SU-DHL-6 (cell line): Measurements from ENCODE around the gene CXCR4.
A peak's percentile ranks its signal among the peaks of the same experiment; 100 is the strongest.

Experiments
- H2AFZ ChIP-seq: fragments of 200-600 bp; sonication (generic); 2 replicates; pipeline ENCODE4 v1.6.1; 2014; ENCODE audit warnings: low read depth, mild to moderate bottlenecking, moderate library complexity, mixed read lengths, antibody characterized with exemption, low read length; ENCODE audit not compliant: severe bottlenecking
- H3F3A ChIP-seq: fragments of 200-600 bp; shearing (Covaris generic); 2 replicates; pipeline ENCODE4 v1.6.0; 2016; ENCODE audit warnings: antibody characterized with exemption, mild to moderate bottlenecking; ENCODE audit not compliant: insufficient read depth
- H3K27ac ChIP-seq: fragments of 200-600 bp; sonication (generic); 2 replicates; pipeline ENCODE4 v1.5.1; 2016; ENCODE audit warnings: low read depth, mild to moderate bottlenecking, low read length, moderate library complexity, mixed read lengths
- H3K27me3 ChIP-seq: fragments of 200-600 bp; sonication (generic), shearing (Covaris generic); 2 replicates; pipeline ENCODE4 v1.6.0; 2014; ENCODE audit warnings: mild to moderate bottlenecking, low read length
- H3K36me3 ChIP-seq: fragments of 200-600 bp; sonication (generic); 2 replicates; pipeline ENCODE4 v1.6.1; 2014; ENCODE audit warnings: mild to moderate bottlenecking, low read length, mixed read lengths
- H3K4me2 ChIP-seq: fragments of 300-600, 200-600 bp; shearing (Covaris generic), sonication (generic); 2 replicates; pipeline ENCODE4 v1.6.0; 2014; ENCODE audit warnings: low read length, low read depth, mild to moderate bottlenecking; ENCODE audit not compliant: poor library complexity, severe bottlenecking
- H3K4me3 ChIP-seq: fragments of 200-600 bp; sonication (generic); 2 replicates; pipeline ENCODE4 v1.5.1; 2014; ENCODE audit warnings: antibody characterized with exemption, low read length, mild to moderate bottlenecking, mixed read lengths; ENCODE audit not compliant: insufficient read depth, poor library complexity, severe bottlenecking
- H3K79me2 ChIP-seq: fragments of 200-600 bp; sonication (generic); 2 replicates; pipeline ENCODE4 v1.6.1; 2014; ENCODE audit warnings: mild to moderate bottlenecking, low read length, moderate library complexity; ENCODE audit not compliant: insufficient read depth
- H3K9ac ChIP-seq: fragments of 200-600 bp; sonication (generic); 2 replicates; pipeline ENCODE4 v1.7.0; 2014; ENCODE audit warnings: mild to moderate bottlenecking, low read length
- H3K9me2 ChIP-seq: fragments of 200-600 bp; sonication (generic); replicated peaks from 2 replicates; pipeline ENCODE4 v1.6.1; 2014; ENCODE audit warnings: low read length; ENCODE audit not compliant: insufficient read depth
- H3K9me3 ChIP-seq: fragments of 200-600 bp; sonication (generic); 2 replicates; pipeline ENCODE4 v1.6.1; 2014; ENCODE audit warnings: low read length, mixed read lengths; ENCODE audit not compliant: insufficient read depth
- H4K20me1 ChIP-seq: fragments of 200-600 bp; sonication (generic); 2 replicates; pipeline ENCODE4 v1.6.1; 2014; ENCODE audit warnings: low read depth, mild to moderate bottlenecking, antibody characterized with exemption, low read length, moderate library complexity, mixed read lengths
- EZH2phosphoT487 ChIP-seq: fragments of 200-600 bp; sonication (generic), shearing (Covaris generic); conservative IDR thresholded peaks from 2 replicates; pipeline ENCODE4 v1.6.1; 2018; ENCODE audit warnings: mild to moderate bottlenecking, antibody characterized with exemption, low read length, moderate library complexity, mixed read lengths
- TF ChIP-seq, protein P1 (sequence below): fragments of 200-600 bp; sonication (generic); IDR thresholded peaks from one replicate; pipeline ENCODE4 v1.5.1; 2017; ENCODE audit warnings: antibody characterized with exemption, mild to moderate bottlenecking, low read length, moderate library complexity; ENCODE audit not compliant: insufficient read depth, poor library complexity, severe bottlenecking

Gene CXCR4

DNA sequence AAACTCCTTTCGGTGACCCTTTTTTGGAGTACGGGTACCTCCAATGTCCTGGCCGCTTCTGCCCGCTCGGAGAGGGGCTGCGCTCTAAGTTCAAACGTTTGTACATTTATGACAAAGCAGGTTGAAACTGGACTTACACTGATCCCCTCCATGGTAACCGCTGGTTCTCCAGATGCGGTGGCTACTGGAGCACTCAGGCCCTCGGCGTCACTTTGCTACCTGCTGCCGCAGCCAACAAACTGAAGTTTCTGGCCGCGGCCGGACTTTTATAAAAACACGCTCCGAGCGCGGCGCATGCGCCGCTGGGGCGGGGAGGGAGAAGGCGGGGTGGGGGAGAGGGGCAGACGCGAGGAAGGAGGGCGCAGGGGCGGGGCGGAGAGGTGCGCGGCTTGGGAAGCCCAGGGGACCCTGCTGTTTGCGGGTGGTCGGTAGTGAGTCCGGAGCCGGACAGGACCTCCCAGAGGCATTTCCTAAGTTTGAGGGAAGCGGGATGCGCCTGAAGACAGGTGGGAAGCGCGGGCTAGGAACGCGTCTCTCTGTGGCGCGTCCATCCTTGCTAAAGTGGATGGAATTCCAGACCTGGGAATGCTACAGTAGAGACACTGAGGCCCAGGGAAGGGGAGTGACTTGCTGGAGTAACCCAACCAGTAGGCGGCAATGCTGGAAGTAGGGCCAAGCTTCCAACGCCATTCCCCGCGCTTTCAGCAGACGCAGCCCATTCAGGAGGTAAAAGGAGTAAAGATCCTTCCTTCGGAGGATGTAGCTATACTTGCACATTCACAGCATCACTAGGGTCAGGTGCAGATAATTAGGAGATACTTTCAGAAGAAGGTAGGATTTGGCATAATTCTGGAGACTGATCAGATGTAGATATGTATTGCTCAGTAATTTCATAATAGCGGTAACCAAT lies at the start of gene CXCR4:
Gene CXCR4, minus strand, starts transcription at position 241 of the 910 bp plus-strand sequence. Its CDS starts 89 bp downstream, at position 152.
- peaks cover 39% of the 10 kb centered on the region for H3K79me2 ChIP-seq
- H3K36me3 ChIP-seq, result peaks cover 32% of the 10 kb centered on the region
- H3K27me3 ChIP-seq, result no peaks in the 10 kb centered on the region
- peak within 1 kb of the TSS; percentile 84 for H3K4me2 ChIP-seq
- H3K9me2 ChIP-seq, result no peaks in the 10 kb centered on the region
- H3K4me3 ChIP-seq, result peak within 1 kb of the TSS; percentile 89
- no peaks in the 10 kb centered on the region for H3K9me3 ChIP-seq
- H4K20me1 ChIP-seq, result peaks cover 20% of the 10 kb centered on the region
- H3F3A ChIP-seq, result peaks cover 60% of the 10 kb centered on the region
- TF ChIP-seq, protein P1, sequence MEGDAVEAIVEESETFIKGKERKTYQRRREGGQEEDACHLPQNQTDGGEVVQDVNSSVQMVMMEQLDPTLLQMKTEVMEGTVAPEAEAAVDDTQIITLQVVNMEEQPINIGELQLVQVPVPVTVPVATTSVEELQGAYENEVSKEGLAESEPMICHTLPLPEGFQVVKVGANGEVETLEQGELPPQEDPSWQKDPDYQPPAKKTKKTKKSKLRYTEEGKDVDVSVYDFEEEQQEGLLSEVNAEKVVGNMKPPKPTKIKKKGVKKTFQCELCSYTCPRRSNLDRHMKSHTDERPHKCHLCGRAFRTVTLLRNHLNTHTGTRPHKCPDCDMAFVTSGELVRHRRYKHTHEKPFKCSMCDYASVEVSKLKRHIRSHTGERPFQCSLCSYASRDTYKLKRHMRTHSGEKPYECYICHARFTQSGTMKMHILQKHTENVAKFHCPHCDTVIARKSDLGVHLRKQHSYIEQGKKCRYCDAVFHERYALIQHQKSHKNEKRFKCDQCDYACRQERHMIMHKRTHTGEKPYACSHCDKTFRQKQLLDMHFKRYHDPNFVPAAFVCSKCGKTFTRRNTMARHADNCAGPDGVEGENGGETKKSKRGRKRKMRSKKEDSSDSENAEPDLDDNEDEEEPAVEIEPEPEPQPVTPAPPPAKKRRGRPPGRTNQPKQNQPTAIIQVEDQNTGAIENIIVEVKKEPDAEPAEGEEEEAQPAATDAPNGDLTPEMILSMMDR, result no peak
- TF ChIP-seq EZH2phosphoT487, result no peak
- H3K9ac ChIP-seq, result peak within 1 kb of the TSS; percentile 94
- no peak within 1 kb of the TSS for H2AFZ ChIP-seq
- peak within 1 kb of the TSS; percentile 94 for H3K27ac ChIP-seq

DNA sequence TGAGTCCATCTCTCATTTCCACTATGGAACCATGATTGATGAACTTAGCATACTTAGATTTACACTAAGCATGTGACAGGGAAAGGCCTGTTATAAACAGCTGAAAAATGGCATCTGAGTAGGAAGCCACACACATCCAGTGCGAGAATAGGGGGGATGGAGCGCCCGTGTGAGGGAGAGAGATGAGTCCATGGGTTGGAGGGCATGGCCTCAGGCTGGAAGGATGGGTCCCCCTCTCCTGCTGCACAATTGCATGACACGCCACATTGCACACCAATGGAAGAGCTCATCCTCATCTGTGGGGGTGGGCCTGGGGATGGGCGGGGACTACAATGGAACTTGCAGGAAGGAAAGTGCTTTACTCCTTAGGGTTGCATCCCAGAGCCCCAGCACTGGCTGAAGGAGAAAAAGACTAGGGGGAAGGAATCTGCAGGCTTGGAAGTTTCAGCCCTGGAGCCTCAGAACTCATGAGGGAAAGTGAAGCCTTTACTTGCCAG lies 46.4 kb upstream of the CXCR4 start:
- Histone ChIP-seq H3K27me3 (no peaks in the 10 kb centered on the region), H2AFZ (no peak overlapping the region), H3K36me3 (no peaks in the 10 kb centered on the region), H3K9me2 (no peaks in the 10 kb centered on the region), H3F3A (no peaks in the 10 kb centered on the region), H3K9ac (no peak overlapping the region), H3K9me3 (no peaks in the 10 kb centered on the region), H3K4me2 (no peak overlapping the region), H3K79me2 (no peaks in the 10 kb centered on the region), H3K27ac (no peak overlapping the region), H3K4me3 (no peak overlapping the region), H4K20me1 (no peaks in the 10 kb centered on the region)
- TF ChIP-seq, protein P1, result no peak
- TF ChIP-seq EZH2phosphoT487, result no peak

DNA sequence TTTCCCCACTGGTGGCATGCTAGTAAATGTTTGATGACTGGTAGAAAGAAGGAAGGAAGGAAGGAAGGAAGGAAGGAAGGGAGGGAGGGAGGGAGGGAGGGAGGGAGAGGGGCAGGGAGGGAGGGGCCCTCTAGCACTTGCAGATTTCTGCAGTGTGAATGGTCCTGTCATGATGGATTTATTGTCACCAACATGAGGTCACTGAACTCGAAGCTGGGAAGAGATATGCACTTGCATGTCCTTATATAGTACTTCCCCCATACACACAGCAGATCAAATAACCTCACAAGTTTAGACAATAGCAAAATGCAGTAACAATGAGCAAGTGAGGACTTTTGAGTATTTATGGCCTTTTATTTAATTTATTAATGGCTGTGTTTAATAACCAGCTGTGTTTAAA lies 44.5 kb upstream of the CXCR4 start:
- no peak overlapping the region for H3K9ac ChIP-seq
- H3K36me3 ChIP-seq, result no peaks in the 10 kb centered on the region
- H3K4me2 ChIP-seq, result no peak overlapping the region
- no peaks in the 10 kb centered on the region for H3K9me3 ChIP-seq
- no peak for TF ChIP-seq EZH2phosphoT487
- TF ChIP-seq, protein P1, result no peak
- no peak overlapping the region for H3K4me3 ChIP-seq
- no peak overlapping the region for H3K27ac ChIP-seq
- no peaks in the 10 kb centered on the region for H3F3A ChIP-seq
- no peaks in the 10 kb centered on the region for H4K20me1 ChIP-seq
- H3K79me2 ChIP-seq, result no peaks in the 10 kb centered on the region
- H2AFZ ChIP-seq, result no peak overlapping the region
- no peaks in the 10 kb centered on the region for H3K27me3 ChIP-seq
- H3K9me2 ChIP-seq, result no peaks in the 10 kb centered on the region
